Vagina (tissue), 2 donors: Measurements from ENCODE around the gene NAPB.

Experiments used
- POLR2AphosphoS5 ChIP-seq, 2 donors: sonication (generic); formaldehyde crosslinking; IDR thresholded peaks; one replicate each; pipeline ENCODE4 v1.9.0; 2017; ENCODE audit warnings: antibody characterized with exemption in 2 of 2, mild to moderate bottlenecking in 2 of 2, low read depth in 1 of 2; ENCODE audit not compliant: insufficient read depth in 1 of 2
- TF ChIP-seq, protein P1 (sequence below), 3 experiments: fragments of 450-650 bp in 2 of 3; fragments of 200-600 bp in 1 of 3; sonication (generic) in 1 of 3; IDR thresholded peaks; one replicate each; pipeline ENCODE4 v1.5.1; 2017 to 2019; ENCODE audit warnings: antibody characterized with exemption in 3 of 3, mild to moderate bottlenecking in 2 of 3, moderate library complexity in 2 of 3

- TF ChIP-seq, protein P1, sequence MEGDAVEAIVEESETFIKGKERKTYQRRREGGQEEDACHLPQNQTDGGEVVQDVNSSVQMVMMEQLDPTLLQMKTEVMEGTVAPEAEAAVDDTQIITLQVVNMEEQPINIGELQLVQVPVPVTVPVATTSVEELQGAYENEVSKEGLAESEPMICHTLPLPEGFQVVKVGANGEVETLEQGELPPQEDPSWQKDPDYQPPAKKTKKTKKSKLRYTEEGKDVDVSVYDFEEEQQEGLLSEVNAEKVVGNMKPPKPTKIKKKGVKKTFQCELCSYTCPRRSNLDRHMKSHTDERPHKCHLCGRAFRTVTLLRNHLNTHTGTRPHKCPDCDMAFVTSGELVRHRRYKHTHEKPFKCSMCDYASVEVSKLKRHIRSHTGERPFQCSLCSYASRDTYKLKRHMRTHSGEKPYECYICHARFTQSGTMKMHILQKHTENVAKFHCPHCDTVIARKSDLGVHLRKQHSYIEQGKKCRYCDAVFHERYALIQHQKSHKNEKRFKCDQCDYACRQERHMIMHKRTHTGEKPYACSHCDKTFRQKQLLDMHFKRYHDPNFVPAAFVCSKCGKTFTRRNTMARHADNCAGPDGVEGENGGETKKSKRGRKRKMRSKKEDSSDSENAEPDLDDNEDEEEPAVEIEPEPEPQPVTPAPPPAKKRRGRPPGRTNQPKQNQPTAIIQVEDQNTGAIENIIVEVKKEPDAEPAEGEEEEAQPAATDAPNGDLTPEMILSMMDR (IDR thresholded peaks at IDR 0.05): no peak
- TF ChIP-seq POLR2AphosphoS5 (IDR thresholded peaks at IDR 0.05; ENCODE audit: insufficient read depth in 1 of 2, low read depth in 1 of 2): no peak
Observed at GRCh38 chr20:23403751-23404150, 17.5 kb downstream of the NAPB start.
